Fibroblast of the aortic adventitia (primary cell): Measurements from ENCODE around the gene SRP72. TPM values are rescaled to one million over a fixed set of nuclear protein-coding genes. Genes with fewer than 3 reads are reported as not detected.

ENCODE experiments used
- DNase-seq: peaks from one replicate; pipeline ENCODE4 v3.0.0-alpha.2; 2010; ENCODE audit warnings: low read depth
- H3K4me3 ChIP-seq: 2 replicates; pipeline ENCODE4 v1.5.1; 2011; ENCODE audit warnings: low read depth, mild to moderate bottlenecking, control low read depth, low read length, moderate library complexity
- CTCF ChIP-seq: IDR thresholded peaks from 2 replicates; pipeline ENCODE4 v1.5.1; 2011; ENCODE audit warnings: mild to moderate bottlenecking, low read length, control low read depth, inconsistent platforms; ENCODE audit not compliant: insufficient read depth
- total RNA-seq: library from RNA; depleted of rRNA; stranded (reverse); fragments of >200 nt; gene quantifications from 2 replicates; pipeline ENCODE4 v1.2.3, GENCODE V29; 2012; ENCODE audit warnings: low replicate concordance

Gene SRP72
- total RNA-seq, 1 donor = 119 TPM

GRCh38 chr4:56512166-56512565, 44.7 kb downstream of the SRP72 start:
- no peak for TF ChIP-seq CTCF
- H3K4me3 ChIP-seq = no peak overlapping the region
- peak; percentile 5 for DNase-seq

GRCh38 chr4:56513517-56513916, 46.1 kb downstream of the SRP72 start:
- no peak for TF ChIP-seq CTCF
- DNase-seq = no peak
- H3K4me3 ChIP-seq = no peak overlapping the region

DNA sequence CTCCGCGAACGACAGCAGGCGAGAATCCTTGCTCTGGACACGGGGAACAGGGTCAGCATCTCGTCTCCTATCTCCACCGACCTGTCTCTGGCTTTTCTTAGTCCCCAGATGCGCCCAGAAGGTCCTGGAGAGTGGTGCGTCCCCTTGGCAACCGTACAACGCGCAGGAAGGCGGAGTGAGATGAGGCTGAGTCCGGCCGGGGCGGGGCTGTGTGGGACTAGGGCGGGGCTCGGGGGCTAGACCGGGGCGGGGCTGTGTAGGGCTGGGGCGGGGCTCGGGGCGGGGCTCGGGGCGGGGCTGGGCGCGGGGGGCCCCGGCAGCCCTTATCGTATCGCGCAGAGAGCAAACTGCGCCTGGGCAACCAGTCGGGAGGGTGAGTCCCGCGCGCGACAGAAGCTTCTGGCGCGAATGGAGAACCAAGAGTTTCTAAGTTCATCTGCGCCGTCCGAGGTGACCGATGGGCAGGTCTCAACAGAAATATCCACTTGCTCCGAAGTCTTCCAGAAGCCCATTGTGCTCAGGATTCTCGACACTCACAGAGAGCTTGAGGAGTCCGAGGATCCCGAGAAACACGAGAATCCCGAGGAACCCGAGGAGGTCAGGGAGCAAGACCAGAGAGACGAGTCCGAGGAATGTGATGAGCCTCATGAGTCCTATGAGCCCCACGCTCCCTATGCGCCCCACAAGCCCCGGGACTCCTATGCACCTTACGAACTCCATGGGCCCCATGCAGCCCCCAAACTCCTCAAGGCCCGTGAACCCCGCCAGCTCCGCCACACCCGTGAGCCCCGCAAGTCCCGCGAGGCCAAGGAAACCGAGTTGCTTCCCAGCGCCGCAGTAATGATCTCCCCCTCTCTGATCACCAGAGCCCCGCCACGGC, 63.1 kb downstream of the SRP72 start:
- DNase-seq = peak; percentile 51
- TF ChIP-seq CTCF = no peak
- H3K4me3 ChIP-seq = peak overlapping the region; percentile 67

DNA sequence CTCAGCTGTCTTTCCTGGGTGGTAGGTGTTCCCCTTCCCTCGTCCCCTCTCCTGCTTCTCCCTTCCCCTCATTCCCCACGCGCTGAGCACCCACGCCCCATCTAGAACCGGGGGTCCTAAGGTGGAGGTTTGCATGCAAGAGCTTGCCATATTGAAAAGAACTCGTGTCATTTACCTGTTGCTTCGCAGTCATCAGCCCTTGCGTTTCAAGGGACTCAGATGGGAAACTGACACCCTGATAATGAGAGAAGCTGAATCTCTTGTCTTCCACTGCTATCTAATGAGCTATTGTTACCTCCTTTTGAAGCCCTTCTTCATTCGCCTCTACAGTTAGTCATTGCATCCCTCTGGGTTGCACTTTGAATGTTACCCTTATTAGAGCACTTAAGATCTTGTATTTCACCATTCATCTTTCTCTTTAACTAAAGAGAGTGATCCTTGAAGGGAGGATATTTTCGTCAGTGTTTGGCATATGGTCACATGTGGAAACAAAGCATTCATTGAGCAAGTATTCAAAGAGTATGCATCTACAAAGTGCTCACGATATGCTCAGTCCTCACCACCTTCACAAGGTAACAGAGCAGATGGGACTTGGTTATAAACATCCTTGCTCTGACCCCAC, 63.8 kb downstream of the SRP72 start:
- no peak for DNase-seq
- H3K4me3 ChIP-seq = peak overlapping the region; percentile 67
- TF ChIP-seq CTCF = no peak

GRCh38 chr4:56531823-56532222, 64.4 kb downstream of the SRP72 start:
- no peak overlapping the region for H3K4me3 ChIP-seq
- peak; percentile 29 for DNase-seq
- no peak for TF ChIP-seq CTCF

- TF ChIP-seq CTCF = no peak
- no peak for DNase-seq
- H3K4me3 ChIP-seq = no peak overlapping the region
Observed at GRCh38 chr4:56532239-56532638, 64.8 kb downstream of the SRP72 start.
